ENCODE data around the gene RBM6. TPM values are rescaled to one million over a fixed set of nuclear protein-coding genes. Genes with fewer than 3 reads are reported as not detected.

Gene RBM6
- total and polyA plus RNA-seq, 2 experiments from 2014 or later: 66.6 to 97.6 TPM

DNA sequence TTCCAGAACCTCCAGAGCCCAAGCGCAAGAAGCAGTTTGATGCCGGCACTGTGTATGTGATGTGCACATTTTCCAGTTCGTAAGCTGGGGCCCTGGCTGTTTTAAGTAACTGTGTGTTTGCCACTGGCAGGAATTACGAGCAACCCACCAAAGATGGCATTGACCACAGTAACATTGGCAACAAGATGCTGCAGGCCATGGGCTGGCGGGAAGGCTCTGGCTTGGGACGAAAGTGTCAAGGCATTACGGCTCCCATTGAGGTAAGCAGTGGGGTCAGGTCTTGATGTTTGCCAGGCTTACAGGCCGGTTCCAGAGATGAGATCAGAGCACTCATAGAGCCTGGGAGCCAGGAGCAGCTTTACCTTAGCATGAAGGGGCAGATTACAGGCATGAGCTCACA lies 177.2 kb downstream of the RBM6 start:
- Mint-ChIP-seq H3K27me3 (ENCODE audit: insufficient read depth, low read depth, poor library complexity) (peaks cover 3% of the 10 kb centered on the region), H3K36me3 (ENCODE audit: low read depth) (peaks cover 71% of the 10 kb centered on the region), H3K27ac (no peak overlapping the region), H3K4me1 (peaks cover 11% of the 10 kb centered on the region), H3K9me3 (no peaks in the 10 kb centered on the region), H3K4me3 (no peak overlapping the region)
- no peak overlapping the region for H3K4me2 ChIP-seq
- no peak overlapping the region for H3K27ac ChIP-seq (ENCODE audit: low read depth)
- H3F3A ChIP-seq (replicated peaks; ENCODE audit: low read depth): peaks cover 33% of the 10 kb centered on the region
- peaks cover 20% of the 10 kb centered on the region for H4K20me1 ChIP-seq (replicated peaks; ENCODE audit: insufficient read depth)
- H3K4me1 ChIP-seq (ENCODE audit: insufficient read depth): no peaks in the 10 kb centered on the region
- TF ChIP-seq ZNF331 (CRISPR knock-in tag; IDR thresholded peaks at IDR 0.05; ENCODE audit: low read depth) (no peak), NANOG (IDR thresholded peaks at IDR 0.05; ENCODE audit: borderline replicate concordance) (no peak), ZNF114 (CRISPR knock-in tag; IDR thresholded peaks at IDR 0.05) (no peak), CREB1 (CRISPR knock-in tag; IDR thresholded peaks at IDR 0.05; ENCODE audit: low read depth) (no peak), STAT1 (IDR thresholded peaks at IDR 0.05; ENCODE audit: unreplicated experiment) (no peak), POLR2AphosphoS5 (IDR thresholded peaks at IDR 0.05; ENCODE audit: low read depth) (no peak), EZH2phosphoT487 (IDR thresholded peaks at IDR 0.05; ENCODE audit: unreplicated experiment) (no peak)
- TF ChIP-seq, protein P1, sequence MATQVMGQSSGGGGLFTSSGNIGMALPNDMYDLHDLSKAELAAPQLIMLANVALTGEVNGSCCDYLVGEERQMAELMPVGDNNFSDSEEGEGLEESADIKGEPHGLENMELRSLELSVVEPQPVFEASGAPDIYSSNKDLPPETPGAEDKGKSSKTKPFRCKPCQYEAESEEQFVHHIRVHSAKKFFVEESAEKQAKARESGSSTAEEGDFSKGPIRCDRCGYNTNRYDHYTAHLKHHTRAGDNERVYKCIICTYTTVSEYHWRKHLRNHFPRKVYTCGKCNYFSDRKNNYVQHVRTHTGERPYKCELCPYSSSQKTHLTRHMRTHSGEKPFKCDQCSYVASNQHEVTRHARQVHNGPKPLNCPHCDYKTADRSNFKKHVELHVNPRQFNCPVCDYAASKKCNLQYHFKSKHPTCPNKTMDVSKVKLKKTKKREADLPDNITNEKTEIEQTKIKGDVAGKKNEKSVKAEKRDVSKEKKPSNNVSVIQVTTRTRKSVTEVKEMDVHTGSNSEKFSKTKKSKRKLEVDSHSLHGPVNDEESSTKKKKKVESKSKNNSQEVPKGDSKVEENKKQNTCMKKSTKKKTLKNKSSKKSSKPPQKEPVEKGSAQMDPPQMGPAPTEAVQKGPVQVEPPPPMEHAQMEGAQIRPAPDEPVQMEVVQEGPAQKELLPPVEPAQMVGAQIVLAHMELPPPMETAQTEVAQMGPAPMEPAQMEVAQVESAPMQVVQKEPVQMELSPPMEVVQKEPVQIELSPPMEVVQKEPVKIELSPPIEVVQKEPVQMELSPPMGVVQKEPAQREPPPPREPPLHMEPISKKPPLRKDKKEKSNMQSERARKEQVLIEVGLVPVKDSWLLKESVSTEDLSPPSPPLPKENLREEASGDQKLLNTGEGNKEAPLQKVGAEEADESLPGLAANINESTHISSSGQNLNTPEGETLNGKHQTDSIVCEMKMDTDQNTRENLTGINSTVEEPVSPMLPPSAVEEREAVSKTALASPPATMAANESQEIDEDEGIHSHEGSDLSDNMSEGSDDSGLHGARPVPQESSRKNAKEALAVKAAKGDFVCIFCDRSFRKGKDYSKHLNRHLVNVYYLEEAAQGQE (IDR thresholded peaks at IDR 0.05; ENCODE audit: unreplicated experiment): no peak
- TF ChIP-seq, protein P2, sequence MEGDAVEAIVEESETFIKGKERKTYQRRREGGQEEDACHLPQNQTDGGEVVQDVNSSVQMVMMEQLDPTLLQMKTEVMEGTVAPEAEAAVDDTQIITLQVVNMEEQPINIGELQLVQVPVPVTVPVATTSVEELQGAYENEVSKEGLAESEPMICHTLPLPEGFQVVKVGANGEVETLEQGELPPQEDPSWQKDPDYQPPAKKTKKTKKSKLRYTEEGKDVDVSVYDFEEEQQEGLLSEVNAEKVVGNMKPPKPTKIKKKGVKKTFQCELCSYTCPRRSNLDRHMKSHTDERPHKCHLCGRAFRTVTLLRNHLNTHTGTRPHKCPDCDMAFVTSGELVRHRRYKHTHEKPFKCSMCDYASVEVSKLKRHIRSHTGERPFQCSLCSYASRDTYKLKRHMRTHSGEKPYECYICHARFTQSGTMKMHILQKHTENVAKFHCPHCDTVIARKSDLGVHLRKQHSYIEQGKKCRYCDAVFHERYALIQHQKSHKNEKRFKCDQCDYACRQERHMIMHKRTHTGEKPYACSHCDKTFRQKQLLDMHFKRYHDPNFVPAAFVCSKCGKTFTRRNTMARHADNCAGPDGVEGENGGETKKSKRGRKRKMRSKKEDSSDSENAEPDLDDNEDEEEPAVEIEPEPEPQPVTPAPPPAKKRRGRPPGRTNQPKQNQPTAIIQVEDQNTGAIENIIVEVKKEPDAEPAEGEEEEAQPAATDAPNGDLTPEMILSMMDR (conservative IDR thresholded peaks at IDR 0.05; ENCODE audit: low read depth in 2 of 2): no peak
- TF ChIP-seq, protein P3, sequence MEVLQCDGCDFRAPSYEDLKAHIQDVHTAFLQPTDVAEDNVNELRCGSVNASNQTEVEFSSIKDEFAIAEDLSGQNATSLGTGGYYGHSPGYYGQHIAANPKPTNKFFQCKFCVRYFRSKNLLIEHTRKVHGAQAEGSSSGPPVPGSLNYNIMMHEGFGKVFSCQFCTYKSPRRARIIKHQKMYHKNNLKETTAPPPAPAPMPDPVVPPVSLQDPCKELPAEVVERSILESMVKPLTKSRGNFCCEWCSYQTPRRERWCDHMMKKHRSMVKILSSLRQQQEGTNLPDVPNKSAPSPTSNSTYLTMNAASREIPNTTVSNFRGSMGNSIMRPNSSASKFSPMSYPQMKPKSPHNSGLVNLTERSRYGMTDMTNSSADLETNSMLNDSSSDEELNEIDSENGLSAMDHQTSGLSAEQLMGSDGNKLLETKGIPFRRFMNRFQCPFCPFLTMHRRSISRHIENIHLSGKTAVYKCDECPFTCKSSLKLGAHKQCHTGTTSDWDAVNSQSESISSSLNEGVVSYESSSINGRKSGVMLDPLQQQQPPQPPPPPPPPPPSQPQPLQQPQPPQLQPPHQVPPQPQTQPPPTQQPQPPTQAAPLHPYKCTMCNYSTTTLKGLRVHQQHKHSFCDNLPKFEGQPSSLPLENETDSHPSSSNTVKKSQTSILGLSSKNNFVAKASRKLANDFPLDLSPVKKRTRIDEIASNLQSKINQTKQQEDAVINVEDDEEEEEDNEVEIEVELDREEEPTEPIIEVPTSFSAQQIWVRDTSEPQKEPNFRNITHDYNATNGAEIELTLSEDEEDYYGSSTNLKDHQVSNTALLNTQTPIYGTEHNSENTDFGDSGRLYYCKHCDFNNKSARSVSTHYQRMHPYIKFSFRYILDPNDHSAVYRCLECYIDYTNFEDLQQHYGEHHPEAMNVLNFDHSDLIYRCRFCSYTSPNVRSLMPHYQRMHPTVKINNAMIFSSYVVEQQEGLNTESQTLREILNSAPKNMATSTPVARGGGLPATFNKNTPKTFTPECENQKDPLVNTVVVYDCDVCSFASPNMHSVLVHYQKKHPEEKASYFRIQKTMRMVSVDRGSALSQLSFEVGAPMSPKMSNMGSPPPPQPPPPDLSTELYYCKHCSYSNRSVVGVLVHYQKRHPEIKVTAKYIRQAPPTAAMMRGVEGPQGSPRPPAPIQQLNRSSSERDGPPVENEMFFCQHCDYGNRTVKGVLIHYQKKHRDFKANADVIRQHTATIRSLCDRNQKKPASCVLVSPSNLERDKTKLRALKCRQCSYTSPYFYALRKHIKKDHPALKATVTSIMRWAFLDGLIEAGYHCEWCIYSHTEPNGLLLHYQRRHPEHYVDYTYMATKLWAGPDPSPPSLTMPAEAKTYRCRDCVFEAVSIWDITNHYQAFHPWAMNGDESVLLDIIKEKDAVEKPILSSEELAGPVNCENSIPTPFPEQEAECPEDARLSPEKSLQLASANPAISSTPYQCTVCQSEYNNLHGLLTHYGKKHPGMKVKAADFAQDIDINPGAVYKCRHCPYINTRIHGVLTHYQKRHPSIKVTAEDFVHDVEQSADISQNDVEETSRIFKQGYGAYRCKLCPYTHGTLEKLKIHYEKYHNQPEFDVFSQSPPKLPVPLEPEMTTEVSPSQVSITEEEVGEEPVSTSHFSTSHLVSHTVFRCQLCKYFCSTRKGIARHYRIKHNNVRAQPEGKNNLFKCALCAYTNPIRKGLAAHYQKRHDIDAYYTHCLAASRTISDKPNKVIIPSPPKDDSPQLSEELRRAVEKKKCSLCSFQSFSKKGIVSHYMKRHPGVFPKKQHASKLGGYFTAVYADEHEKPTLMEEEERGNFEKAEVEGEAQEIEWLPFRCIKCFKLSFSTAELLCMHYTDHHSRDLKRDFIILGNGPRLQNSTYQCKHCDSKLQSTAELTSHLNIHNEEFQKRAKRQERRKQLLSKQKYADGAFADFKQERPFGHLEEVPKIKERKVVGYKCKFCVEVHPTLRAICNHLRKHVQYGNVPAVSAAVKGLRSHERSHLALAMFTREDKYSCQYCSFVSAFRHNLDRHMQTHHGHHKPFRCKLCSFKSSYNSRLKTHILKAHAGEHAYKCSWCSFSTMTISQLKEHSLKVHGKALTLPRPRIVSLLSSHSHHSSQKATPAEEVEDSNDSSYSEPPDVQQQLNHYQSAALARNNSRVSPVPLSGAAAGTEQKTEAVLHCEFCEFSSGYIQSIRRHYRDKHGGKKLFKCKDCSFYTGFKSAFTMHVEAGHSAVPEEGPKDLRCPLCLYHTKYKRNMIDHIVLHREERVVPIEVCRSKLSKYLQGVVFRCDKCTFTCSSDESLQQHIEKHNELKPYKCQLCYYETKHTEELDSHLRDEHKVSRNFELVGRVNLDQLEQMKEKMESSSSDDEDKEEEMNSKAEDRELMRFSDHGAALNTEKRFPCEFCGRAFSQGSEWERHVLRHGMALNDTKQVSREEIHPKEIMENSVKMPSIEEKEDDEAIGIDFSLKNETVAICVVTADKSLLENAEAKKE (CRISPR knock-in tag; IDR thresholded peaks at IDR 0.05): no peak
- peaks cover 63% of the 10 kb centered on the region for H3K36me3 ChIP-seq (ENCODE audit: insufficient read depth)
- H3K79me2 ChIP-seq (replicated peaks; ENCODE audit: insufficient read depth): no peaks in the 10 kb centered on the region
- H2AFZ ChIP-seq: no peak overlapping the region
- ATAC-seq (no peak), DNase-seq (ENCODE audit: low spot score) (no peak)
- H3K27me3 ChIP-seq (ENCODE audit: insufficient read depth): no peaks in the 10 kb centered on the region
- no peak overlapping the region for H3K4me3 ChIP-seq
- no peaks in the 10 kb centered on the region; the same call in 1 of the 2 replicates for H3K9me2 ChIP-seq (ENCODE audit: insufficient read depth)

Measured in GM23338 (cell line).